EH (cell line): Measurements from ENCODE around the gene HCN3.
"Not testable (repeated sequence)": the region's sequence is repeated elsewhere in the genome, so short reads cannot be mapped to it uniquely, and the experiment has no call there.

Experiments used
- DNase-seq: peaks from one replicate; pipeline ENCODE4 v3.0.0-alpha.2; 2015; ENCODE audit warnings: low read depth

The HCN3 gene

DNA sequence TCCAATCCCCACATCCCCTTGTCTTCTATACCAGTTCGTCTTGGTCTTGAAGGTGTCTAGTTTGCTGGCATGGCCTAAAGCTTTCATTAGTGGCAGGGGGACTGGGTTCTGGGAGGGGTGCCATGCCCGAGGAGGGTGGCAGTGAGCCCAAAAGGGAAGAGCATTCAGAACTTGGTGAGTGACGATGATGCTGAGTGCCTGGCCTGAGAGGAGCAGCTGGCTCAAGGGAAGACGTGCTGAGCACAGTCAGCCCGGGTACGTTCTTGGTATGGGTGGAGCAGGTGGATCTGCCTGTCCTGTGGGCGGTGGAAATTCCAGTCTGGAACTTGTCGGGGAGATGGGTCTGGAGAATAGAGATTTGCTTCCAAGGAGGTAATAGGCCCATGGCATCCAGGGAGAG, 36.0 kb downstream of the HCN3 start:
- no peak for DNase-seq

DNA sequence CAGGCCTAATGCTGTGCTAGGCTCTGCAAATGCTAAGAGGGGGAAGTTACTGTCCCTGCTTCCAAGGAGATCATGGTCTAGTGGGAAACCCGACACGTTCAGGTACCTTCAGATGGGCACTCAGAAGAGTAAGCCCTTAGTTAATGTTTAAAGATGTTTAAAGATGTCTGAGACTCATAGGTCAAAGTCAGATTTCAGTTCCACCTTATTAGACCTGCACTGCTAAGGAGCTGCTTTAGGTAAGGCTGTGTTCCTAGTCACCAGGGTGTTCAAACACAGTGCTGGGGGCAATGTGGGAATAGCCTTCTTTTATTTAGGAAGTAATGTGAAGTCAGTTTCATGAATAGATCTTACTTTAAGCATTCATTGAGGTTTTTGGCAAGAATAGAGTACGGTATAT, 39.7 kb downstream of the HCN3 start:
- no peak for DNase-seq

DNA sequence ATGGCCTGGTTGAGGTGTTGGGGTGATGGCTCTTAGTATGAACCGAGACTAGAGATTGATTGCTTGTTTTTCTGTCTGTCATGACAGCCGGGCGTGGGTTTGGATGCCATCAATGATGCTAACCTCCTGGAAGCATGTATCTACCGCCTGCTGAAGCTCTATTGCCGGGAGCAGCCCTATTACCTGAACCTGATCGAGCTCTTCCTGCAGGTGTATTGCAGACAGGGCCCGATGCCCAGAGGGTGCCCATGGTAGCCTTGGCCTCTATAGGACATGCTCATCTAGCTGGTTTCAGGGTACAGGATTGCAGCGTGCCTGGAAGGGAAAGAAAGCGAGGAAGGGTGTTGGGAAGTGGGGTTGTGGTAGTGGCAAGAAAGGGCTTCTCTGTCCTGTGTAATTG, 40.8 kb downstream of the HCN3 start:
- no peak for DNase-seq

DNA sequence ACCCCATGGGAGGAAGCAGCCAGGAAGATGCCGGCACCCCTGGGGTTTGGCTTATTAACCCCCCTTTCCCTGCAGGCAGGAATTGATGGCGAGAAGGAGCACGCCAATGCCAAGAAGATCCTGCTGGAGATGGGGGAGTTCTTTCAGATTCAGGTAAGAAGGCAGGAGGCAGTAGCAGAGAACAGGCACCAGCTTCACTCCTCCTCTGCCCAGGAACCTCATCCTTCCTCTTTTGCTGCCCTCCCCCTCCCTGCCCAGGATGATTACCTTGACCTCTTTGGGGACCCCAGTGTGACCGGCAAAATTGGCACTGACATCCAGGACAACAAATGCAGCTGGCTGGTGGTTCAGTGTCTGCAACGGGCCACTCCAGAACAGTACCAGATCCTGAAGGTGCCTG, 42.3 kb downstream of the HCN3 start:
- DNase-seq = no peak

DNA sequence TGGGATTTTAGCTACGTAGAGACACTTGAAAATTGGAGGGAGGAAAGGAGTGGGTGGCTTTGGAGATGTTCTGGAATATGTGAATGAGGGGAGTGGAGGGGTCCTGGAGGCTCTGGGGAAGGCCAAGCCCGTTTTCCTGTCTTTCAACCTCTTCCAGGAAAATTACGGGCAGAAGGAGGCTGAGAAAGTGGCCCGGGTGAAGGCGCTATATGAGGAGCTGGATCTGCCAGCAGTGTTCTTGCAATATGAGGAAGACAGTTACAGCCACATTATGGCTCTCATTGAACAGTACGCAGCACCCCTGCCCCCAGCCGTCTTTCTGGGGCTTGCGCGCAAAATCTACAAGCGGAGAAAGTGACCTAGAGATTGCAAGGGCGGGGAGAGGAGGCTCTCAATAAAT, 43.0 kb downstream of the HCN3 start:
- no peak for DNase-seq

DNA sequence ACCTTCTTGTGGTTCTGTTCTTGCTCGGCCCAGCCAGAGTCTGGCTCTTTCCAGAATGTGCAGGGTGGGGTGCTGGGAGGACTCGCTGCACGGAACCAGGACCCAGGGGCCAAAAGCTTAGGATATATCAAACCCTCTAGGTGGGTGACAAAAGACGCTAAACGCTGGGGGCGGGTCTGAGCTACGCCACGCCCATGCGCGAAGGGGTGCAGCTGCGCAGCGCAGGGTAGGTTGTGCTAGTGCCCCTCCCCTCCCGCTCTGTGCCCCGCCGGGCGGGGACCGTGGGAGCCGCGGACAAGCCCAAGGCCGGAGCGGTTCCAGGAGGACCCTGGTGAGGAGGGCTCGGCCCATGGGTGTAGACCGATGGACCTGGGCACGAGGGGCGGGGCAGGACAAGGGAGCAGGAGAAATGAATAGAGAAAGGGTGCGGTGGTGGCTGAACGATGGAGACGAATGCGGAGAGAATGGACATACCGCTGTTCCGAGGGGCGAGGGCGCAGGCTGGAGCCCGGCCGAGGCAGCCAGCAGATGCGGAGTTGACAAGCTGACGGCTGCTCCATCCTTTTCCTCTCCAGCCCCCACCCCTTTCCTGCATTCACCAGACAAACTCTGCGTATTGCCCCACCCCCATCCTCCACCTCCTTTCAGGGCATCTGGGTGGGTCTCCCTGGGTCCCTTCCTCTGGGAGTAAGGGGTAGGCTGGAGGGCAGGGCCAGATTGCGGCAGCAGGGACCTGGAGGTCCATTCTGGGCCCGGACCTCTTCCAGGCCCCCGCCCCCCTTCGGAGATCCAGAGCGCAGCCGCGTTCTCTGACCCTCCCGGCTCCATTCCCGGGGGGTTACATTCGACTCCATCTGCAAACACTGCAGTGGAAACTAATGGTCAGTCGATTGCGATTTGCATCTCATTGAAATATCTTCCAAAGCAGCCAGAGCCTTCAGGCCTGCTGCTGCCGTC, 43.7 kb downstream of the HCN3 start, which contains the start of gene RUSC1:
RUSC1 (plus strand) TSS at position 234 of the 957 bp plus-strand sequence. CDS start 880 bp downstream, outside the sequence.
- peak; percentile 68 for DNase-seq

DNA sequence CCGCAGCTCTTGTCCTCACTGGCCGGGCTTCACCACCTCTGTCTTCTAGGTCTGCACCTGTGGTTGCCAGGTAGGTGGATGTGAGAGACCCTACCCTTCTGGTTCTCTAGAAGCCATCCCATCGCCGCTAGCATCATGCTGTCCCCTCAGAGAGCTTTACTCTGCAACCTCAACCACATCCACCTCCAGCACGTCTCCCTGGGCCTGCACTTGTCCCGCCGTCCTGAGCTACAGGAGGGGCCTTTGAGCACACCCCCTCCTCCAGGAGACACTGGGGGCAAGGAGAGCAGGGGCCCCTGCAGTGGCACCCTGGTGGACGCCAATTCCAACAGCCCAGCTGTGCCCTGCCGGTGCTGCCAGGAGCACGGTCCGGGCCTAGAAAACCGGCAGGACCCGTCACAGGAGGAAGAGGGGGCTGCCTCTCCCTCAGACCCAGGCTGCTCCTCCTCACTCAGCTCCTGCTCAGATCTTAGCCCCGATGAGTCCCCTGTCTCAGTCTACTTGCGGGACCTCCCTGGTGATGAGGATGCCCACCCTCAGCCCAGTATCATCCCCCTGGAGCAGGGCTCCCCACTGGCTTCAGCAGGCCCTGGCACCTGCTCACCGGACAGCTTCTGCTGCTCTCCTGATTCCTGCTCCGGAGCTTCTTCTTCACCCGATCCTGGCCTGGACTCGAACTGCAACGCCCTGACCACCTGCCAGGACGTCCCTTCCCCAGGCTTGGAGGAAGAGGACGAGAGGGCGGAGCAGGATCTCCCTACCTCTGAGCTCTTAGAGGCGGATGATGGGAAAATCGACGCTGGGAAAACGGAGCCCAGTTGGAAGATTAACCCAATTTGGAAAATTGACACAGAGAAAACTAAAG, 44.6 kb downstream of the HCN3 start:
- no peak for DNase-seq

DNA sequence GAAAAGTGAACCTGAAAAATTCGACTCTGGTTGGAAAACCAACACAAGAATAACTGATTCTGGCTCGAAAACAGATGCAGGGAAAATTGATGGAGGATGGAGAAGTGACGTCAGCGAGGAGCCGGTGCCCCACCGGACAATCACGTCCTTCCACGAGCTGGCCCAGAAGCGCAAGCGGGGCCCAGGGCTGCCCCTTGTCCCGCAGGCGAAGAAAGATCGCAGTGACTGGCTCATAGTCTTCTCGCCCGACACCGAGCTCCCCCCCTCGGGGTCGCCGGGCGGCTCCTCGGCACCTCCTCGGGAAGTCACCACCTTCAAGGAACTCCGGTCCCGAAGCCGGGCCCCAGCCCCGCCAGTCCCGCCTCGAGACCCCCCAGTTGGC, 45.3 kb downstream of the HCN3 start:
- DNase-seq = peak; percentile 48

DNA sequence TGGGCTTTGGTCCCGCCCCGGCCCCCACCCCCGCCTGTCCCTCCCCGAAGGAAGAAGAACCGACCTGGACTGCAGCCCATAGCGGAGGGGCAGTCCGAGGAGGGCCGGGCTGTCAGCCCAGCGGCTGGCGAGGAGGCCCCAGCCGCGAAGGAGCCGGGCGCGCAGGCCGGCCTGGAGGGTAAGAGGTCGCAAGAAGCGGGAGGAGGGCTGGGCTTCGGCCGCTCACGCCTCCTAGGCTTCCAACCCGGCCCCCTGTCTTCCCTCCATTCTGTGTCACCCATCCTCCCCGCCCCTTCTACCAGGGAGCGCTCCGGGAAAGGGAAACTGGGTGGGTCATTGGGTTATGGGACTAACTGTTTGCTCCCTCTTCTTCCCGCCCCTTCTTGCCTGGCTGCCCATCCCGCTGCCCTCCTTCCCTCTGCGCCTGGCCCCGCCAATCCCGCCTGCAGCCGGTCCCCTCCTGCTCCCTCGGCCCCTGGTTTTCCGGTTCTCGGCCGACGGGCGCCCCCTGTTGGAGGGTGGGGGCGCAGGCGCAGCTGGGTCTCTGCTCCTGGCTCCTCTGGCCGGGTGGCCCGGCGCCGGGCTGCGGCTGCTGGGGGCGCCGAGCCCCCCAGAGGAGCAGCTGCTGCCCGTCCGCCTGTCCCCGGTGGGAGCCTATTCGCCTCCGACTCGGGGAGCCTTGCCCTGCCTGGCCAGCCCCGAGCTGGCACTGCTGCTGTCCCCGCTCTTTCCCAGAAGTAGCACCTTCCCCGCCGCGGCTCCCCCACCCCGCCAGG, 45.9 kb downstream of the HCN3 start:
- peak; percentile 99 for DNase-seq

DNA sequence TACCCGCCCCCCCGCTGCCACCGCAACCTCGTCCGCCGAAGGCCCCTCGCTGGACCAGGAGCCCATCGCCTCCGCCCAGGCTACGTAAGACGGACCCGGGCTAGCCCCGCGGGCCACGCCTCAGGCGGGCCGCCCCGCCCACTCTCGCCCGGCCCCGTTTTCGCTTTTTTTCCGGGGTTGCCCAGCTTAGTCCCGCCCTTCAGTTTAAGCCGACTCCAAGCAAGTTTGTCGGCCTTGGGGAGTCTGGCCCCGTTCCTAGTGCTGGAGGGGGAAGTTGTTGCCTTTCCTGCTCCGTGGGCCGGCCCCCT, 46.4 kb downstream of the HCN3 start:
- DNase-seq = peak; percentile 90

DNA sequence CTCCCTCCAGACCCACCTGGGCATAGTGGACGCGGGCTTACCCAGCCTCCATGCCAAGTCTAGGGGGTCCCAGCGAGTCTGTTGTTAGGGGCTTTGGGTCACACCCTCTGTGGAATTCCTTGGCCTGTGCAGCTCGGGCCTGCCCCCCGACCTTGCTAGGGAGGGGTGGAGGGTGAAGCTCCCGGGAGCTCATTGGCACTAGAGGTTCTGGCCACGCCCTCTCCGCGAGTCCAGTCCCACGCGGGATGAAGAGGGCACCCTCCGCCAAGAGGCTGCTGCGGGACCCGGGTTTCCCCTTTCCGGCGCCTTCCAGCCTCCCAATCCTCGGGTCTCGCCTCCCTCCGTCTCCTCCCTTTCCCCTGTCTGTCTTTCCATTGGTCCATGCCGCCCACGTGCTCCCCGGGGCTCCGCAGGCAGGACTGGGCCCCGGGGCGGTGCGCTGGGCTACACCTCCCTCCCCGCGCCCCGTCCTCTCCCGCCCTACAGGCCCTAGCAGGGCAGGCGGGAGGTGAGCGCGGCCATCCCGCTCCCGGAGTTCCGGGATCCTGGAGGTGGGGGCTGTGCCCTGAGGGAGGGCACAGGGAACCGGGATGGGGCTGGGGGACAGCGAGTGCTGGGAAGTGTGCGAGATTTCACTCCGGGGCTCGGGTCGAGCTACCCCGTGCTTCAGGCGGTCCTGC, 46.9 kb downstream of the HCN3 start:
- DNase-seq = peak; percentile 98

DNA sequence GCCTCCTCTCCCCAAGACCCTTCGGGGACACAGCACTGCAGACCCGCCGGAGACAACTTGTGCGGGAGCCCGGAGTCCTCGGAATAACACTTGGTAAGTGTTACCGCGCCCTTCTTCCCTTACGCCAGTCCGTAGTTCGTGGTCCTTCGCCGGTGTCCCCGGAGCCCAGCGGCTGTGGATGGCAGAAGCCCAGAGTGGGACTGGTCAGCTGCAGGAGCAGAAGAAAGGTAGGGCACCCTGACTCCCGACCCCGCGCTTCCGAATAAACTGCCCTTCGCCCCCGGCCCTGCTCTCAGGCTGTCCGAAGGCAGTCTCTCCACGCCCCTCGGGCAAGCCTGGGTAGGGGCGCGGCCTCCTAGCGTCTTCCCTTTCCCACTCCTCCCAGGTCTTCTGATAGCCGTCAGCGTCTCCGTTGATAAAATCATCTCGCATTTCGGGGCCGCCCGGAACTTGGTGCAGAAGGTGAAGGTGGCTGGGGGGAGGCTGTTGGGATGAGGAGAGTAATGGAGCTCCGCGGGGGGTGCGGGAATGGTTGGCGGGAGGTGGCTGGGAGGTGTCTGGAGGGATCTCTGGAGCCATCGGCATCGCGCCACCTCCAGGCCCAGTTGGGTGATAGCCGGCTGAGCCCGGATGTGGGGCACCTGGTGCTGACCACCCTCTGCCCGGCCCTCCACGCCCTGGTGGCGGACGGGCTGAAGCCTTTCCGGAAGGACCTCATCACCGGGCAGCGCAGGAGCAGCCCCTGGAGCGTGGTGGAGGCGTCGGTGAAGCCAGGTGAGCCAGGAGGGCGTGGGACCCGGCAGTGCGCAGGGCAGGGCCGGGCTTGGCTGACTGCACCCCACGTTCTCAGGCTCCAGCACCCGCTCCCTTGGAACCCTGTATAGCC, 47.7 kb downstream of the HCN3 start:
- peak; percentile 63 for DNase-seq

DNA sequence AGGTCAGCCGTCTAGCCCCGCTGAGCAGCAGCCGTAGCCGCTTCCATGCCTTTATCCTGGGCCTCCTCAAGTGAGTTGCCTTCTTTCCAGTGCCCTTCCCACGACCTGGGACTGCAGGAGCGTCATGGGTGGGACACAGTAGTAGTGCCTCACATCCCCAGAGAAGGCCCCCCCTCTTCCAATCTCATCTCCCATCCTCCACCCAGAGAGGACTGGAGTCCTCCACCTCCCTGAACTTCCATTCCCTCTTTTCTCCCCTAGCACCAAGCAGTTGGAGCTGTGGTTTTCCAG, 48.3 kb downstream of the HCN3 start:
- no peak for DNase-seq

DNA sequence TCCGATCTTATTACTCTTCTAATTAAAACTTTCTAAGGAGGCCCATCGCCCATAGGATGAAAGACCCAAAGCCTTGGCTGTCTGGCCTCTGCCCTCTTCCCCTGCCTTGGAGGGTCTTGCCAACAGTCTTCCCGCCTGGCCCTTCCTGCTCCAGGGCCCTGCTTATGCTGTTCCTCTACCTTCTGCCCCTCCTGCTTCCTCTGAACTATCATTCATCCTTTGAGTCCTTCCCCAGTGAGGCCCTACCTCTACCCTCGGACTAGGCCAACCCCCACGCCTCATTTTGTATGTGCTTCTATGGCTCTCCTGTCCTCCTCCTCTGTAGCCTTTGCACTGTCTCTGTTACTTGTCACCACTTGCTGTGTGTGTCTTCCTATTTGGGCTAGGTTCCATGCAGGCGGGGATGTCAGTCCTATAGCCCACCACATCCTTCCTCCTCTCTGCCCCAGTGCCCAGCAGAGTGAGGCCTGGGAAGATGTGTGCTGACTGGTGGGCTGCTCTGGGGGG, 48.8 kb downstream of the HCN3 start:
- no peak for DNase-seq

DNA sequence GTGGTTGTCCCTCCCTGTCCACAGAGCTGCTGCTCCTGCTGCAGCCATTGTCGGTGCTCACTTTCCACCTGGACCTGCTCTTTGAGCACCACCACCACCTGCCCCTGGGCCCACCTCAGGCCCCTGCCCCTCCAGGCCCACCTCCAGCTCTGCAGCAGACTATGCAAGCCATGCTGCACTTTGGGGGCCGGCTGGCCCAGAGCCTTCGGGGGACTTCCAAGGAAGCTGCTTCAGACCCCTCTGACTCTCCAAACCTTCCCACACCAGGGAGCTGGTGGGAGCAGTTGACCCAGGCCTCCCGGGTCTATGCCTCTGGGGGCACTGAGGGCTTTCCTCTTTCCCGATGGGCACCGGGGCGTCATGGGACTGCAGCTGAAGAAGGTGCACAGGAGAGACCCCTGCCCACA, 49.4 kb downstream of the HCN3 start:
- DNase-seq = no peak

DNA sequence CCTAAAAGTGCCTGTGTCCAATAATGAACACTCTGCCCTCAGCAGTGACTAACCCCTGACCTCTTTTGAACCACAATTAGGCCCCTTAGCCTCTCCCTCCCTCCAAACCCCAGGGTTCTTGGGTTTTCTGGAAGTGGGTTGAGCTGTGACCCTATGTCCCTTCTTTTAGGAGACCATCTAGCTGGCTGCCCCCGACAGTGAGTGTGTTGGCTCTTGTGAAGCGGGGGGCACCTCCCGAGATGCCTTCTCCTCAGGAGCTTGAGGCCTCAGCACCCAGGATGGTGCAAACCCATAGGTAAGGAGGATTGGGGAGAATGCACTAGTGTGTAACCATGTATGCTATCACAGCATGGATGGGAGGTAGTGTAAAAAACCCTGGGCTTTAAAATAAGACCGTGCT, 50.7 kb downstream of the HCN3 start:
- no peak for DNase-seq

DNA sequence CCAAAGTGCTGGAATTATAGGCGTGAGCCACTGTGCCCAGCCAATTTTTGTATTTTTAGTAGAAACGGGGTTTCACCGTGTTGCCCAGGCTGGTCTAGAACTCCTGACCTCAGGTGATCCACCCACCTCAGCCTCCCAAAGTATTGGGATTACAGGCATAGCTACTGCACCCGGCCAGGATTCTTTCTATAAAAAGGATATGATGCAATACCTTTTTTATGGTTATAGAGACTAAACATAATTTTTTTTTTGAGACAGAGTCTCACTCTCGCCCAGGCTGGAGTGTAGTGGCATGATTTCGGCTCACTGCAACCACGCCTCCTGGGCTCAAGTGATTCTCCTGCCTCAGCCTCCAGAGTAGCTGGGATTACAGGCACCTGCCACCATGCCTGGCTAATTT, 51.6 kb downstream of the HCN3 start:
- not testable (repeated sequence) for DNase-seq

DNA sequence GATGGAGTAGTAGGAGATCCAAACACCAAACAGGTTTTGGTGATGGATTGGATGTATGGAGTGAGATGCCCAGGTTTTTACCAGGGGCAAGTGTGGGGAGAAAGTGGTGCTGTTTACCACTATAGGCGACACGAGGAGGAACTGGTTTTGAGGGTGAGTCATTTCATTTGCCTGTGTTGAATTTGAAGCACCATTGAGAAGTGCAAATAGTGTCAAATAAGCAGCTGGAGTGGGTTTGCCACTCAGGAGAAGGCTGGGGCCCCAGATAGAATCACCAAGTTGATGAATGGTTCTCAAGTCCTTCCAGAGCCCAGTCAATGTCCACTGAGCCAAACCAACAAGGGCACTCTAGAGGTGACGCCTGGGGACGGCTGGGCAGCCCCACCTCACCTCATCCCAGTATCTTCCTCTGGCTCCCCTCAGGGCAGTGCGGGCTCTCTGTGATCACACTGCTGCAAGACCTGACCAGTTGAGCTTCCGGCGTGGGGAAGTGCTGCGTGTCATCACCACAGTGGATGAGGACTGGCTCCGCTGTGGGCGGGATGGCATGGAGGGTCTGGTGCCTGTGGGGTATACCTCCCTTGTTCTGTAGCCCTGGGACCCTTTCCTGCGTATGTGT, 52.8 kb downstream of the HCN3 start:
- no peak for DNase-seq

DNA sequence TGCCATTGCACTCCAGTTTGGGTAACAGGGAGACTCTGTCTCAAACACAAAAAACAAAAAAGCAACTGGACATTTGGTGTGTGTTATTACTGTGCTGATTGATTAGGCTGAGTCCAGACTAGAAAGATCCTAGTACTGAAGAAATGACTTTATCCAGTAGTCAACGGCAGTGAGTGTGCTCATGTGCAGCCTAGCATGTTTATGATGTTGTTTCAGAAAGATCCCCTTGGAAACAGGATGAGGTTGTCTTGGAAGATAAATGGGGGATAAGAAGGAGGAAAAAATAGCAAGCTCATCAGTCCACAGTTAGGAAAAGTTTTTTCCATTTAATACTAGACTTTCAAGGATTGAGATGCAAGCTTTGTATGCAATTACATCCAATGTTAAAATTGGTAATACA, 57.7 kb downstream of the HCN3 start:
- no peak for DNase-seq
